Measurements from ENCODE around the gene PARN.
"Not testable (repeated sequence)": the region's sequence is repeated elsewhere in the genome, so short reads cannot be mapped to it uniquely, and the experiment has no call there.

Gene PARN

GRCh38 chr16:14572535-14572934 is 57.5 kb downstream of the PARN start:
- DNase-seq: no peak

- no peak for DNase-seq
These were observed 60.8 kb downstream of the PARN start for GRCh38 chr16:14569213-14569612.

- DNase-seq: no peak
These were observed 63.5 kb downstream of the PARN start for GRCh38 chr16:14566599-14566998.

- no peak for DNase-seq
These were observed 64.4 kb downstream of the PARN start for GRCh38 chr16:14565688-14566025.

GRCh38 chr16:14564861-14565687 is 65.0 kb downstream of the PARN start:
- no peak for DNase-seq

- DNase-seq: no peak
These were observed 65.7 kb downstream of the PARN start for GRCh38 chr16:14564323-14564722.

- DNase-seq: no peak
These were observed 67.2 kb downstream of the PARN start for GRCh38 chr16:14562691-14563491.

GRCh38 chr16:14560523-14560922 is 69.5 kb downstream of the PARN start:
- DNase-seq: no peak

- no peak for DNase-seq
These were observed 70.2 kb downstream of the PARN start for GRCh38 chr16:14559809-14560241.

GRCh38 chr16:14553447-14553846 is 76.6 kb downstream of the PARN start:
- no peak for DNase-seq

GRCh38 chr16:14549789-14550153 is 80.3 kb downstream of the PARN start:
- no peak for DNase-seq

- DNase-seq: no peak
These were observed 80.9 kb downstream of the PARN start for GRCh38 chr16:14548933-14549788.

GRCh38 chr16:14545346-14545884 is 84.6 kb downstream of the PARN start:
- DNase-seq: no peak

GRCh38 chr16:14544846-14545245 is 85.2 kb downstream of the PARN start:
- not testable (repeated sequence) for DNase-seq

GRCh38 chr16:14539631-14540030 is 90.4 kb downstream of the PARN start:
- no peak for DNase-seq

GRCh38 chr16:14539156-14539555 is 90.9 kb downstream of the PARN start:
- DNase-seq: no peak

GRCh38 chr16:14538604-14539003 is 91.5 kb downstream of the PARN start:
- no peak for DNase-seq

GRCh38 chr16:14531613-14532012 is 98.4 kb downstream of the PARN start:
- DNase-seq: no peak

- DNase-seq: no peak
These were observed 99.0 kb downstream of the PARN start for GRCh38 chr16:14531101-14531500.

- no peak for DNase-seq
These were observed 100.0 kb downstream of the PARN start for GRCh38 chr16:14530046-14530445.

GRCh38 chr16:14529010-14529669 is 100.9 kb downstream of the PARN start:
- DNase-seq: no peak

GRCh38 chr16:14528306-14528705 is 101.8 kb downstream of the PARN start:
- DNase-seq: no peak

All from NK-92 treated with Interleukin-12 subunit alpha and Interleukin-12 subunit beta, amount 100 ng/mL, for 24 hours (cell line).